CD4-positive, alpha-beta T cell treated with Interleukin-17A for 4 hours (primary cell): ENCODE measurements around the gene WDR76.
"Not testable (repeated sequence)": the region's sequence is repeated elsewhere in the genome, so short reads cannot be mapped to it uniquely, and the experiment has no call there.

ENCODE experiments used
- DNase-seq: peaks from one replicate; pipeline ENCODE4 v3.0.0-alpha.2; 2020; ENCODE audit warnings: mixed read lengths

The WDR76 gene

DNA sequence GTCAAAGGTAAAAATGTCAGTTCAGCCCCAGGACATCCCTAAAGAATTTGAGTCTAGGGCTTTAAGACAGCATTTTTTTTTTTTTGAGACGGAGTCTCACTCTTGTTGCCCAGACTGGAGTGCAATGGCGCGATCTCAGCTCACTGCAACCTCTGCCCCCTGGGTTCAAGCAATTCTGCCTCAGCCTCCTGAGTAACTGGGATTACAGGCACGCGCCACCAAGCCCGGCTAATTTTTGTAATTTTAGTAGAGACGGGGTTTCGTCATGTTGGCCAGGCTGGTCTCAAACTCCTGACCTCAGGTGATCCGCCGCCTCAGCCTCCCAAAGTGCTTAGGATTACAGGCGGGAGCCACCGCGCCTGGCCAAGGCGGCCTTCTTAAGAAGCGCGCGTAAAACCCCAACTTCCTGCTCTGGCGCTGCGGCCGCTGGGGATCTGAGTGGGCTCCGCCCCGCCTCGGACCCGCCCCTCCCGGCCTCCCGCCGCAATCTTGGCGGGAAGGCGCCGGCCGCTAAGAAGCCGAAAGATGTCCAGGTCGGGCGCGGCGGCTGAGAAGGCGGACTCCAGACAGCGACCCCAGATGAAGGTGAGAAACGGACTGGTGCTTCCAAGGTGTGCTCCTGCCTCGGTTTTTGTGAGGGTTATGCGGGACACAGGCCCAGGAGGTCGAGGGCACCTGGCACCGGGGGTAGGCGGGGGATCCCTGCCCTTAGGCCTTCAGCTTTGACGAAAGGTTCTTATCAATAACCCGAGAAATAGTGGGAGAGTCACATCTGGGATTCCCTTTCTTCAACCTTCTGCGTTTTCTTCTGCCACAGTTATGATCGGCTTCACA, at the start of gene WDR76:
TSS of gene WDR76 (plus strand) at position 495 of the 834 bp plus-strand sequence. CDS start at position 526, 31 bp downstream.
- peak; percentile 76 for DNase-seq

GRCh38 chr15:43777267-43777914, 49.4 kb upstream of the WDR76 start:
- peak; percentile 83 for DNase-seq

- no peak for DNase-seq
Observed at GRCh38 chr15:43779016-43779415, 47.8 kb upstream of the WDR76 start.

DNA sequence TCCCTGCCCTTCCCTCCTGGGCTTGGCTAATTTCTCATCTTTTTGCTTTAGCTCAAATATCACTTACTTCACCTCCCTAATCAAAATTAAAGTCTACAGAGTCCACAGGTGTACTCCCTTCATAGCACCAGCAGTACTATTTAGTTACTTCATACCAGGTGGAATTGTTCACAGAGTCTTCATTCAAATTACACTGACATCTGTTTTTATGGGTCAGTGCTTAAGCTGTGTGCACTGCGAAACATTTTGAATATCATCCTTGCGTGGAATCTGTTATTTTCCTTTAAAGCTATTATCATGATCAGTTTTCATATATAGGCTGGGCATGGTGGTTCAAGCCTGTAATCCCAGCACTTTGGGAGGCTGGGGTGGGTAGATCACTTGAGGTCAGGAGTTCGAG, 37.4 kb upstream of the WDR76 start:
- no peak for DNase-seq

GRCh38 chr15:43791993-43792760, 34.6 kb upstream of the WDR76 start, which contains the start of gene SERF2:
Gene SERF2, plus strand, starts transcription at chr15:43792320. Its CDS starts 57 bp downstream, at chr15:43792377.
- peak; percentile 100 for DNase-seq

DNA sequence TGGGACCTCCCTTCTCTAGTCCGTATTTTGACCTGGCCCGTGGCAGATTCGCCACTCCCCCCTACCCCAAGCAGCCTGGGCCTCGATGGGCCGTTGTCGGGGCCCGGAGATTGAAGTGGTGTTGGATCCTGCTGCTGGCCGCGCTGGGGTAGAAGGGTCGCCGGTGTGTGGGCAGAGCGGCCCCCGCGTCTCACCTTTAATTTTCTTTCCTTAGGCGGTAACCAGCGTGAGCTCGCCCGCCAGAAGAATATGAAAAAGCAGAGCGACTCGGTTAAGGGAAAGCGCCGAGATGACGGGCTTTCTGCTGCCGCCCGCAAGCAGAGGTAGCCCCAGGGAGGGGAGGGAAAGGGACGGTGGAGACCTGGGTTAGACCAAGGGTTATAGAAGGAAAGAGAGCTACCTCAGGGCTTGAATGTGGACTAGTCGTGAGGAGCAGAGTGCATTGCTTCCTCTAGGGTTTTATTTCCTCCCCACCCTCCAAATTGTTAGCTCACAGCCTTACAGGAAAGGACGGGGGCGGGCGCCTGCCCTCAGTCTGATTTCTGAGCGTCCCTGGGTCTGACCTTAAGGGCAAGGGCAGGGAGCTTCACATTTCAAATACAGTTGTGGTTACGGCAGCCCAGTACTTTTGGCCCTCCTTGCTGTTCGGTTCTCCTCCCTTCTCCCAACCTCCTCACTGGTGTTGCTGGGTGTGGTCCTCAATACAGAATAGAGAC, 33.9 kb upstream of the WDR76 start:
- DNase-seq = peak; percentile 28

- DNase-seq = no peak
Observed at GRCh38 chr15:43793647-43794046, 33.2 kb upstream of the WDR76 start.

DNA sequence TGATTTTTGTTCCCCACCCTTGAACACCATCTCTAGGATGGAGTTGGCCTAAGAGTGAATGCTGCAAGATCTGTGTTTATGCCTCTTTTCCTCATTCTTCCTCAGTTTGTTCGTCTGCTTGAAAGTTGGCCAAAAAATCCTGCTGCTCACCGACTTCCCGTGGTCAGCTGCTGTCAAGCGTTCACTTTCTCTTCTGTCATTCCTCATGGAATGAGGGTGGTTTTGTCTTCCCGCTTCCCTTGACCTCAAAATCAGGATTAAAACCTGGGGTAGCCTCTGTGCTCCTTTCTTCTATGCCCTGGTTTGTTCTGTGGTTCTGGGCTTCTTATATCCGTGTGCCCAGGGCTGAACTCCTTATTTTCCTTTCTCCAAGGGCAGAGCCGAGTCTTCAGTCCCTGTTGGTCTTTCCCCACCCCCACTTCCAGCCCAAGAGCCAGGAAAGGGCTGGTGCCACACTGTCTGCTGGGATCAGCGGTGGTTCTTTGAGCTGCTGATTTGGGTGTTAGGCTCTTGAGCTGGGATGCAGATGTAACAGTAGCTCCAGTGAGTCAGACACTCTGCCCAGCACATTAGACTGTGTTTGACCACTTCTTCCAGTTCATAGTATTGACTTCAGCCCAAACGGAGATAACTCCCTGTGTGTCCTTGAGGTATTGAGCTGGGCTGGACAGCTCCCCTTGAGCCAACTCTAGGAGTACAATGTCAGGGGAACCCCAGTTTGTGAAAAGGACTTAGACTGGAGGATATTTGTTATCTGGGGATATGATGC, 32.3 kb upstream of the WDR76 start:
- no peak for DNase-seq

GRCh38 chr15:43795197-43795596, 31.6 kb upstream of the WDR76 start:
- no peak for DNase-seq

GRCh38 chr15:43795997-43796396, 30.8 kb upstream of the WDR76 start:
- no peak for DNase-seq

GRCh38 chr15:43796566-43796965, 30.2 kb upstream of the WDR76 start:
- DNase-seq = no peak

GRCh38 chr15:43799209-43799944, 27.4 kb upstream of the WDR76 start:
- DNase-seq = no peak

GRCh38 chr15:43799945-43800285, 26.9 kb upstream of the WDR76 start, which contains the start of gene SERINC4:
Gene SERINC4, minus strand, starts transcription at chr15:43800220. Its CDS starts 234 bp downstream, at chr15:43799986.
- DNase-seq = no peak

DNA sequence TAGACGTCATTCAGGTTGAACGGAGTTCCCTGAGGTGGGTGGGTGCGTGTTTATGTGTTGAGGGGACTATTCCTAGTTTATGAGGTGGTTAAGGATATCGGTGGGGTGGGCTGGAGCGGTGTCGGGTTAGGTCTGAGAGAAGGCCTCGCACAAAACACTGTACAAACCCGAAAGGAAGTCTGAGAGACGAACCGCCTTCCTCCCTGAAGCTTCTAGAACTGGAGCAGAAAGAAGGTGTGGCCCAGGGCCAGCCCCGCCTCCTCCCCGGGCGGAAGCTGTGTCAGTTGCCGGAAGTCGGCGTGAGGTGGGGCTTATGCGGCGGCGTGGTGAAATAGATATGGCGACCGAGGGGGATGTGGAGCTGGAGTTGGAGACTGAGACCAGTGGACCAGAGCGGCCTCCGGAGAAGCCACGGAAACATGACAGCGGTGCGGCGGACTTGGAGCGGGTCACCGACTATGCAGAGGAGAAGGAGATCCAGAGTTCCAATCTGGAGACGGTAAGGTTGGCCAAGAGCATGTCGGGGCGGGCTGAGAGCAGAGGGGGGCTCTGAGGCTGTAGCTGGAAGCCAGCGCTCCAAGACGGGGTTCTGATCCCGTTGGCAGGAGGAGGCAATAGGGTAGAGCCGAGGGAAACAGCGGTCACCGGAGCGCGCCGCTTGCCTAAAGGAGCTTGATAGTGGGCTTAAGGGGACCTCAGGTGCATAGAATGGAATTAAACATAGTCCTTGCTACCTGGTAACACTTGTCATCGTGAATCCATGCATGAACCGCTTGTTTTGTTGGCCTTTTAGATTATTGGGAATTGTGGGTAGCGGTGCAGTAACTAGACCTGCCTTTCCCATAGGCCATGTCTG, 26.3 kb upstream of the WDR76 start, which contains the start of gene HYPK:
TSS of gene HYPK (plus strand) at position 314 of the 856 bp plus-strand sequence. CDS start at position 338, 24 bp downstream.
- DNase-seq = peak; percentile 96

DNA sequence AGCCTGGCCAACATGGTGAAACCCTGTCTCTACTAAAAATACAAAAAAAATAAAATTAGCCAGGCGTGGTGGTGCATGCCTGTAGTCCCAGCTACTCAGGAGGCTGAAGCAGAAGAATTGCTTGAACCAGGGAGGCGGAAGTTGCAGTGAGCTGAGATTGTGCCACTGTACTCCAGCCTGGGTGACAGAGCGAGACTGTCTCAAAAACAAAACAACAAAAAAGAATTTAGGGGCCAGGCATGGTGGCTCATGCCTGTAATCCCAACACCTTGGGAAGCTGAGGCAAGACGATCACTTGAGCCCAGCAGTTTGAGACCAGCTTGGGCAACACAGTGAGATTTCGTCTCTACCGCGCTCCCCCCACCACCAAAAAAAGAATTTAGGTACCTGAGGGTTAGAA, 24.1 kb upstream of the WDR76 start:
- not testable (repeated sequence) for DNase-seq

- no peak for DNase-seq
Observed at GRCh38 chr15:43808435-43808950, 18.3 kb upstream of the WDR76 start.

- no peak for DNase-seq
Observed at GRCh38 chr15:43808960-43809678, 17.7 kb upstream of the WDR76 start.

DNA sequence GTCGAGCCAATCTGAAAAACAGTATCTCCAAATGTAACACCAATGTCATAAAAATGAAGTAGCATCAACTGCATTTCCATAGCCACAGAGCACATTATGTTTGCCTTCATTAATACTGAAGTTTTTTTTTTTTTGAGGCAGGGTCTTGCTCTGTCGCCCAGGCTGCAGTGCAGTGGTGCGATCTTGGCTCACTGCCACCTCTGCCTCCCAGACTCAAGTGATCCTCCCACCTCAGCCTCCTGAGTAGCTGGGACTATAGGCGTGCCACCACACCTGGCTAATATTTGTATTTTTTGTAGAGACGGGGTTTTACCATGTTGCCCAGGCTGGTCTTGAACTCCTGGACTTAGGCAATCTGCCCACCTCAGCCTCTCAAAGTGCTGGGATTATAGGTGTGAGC, 11.7 kb upstream of the WDR76 start:
- DNase-seq = not testable (repeated sequence)

- DNase-seq = no peak
Observed at GRCh38 chr15:43821505-43821904, 5.3 kb upstream of the WDR76 start.
